HG02610 (cell line): Measurements from ENCODE around the gene CNTN1.

Source experiments
- ATAC-seq: cut with Tn5 transposase; IDR thresholded peaks from one replicate; pipeline ENCODE4 v1.9.1; 2021; ENCODE audit warnings: mild to moderate bottlenecking, moderate library complexity; ENCODE audit not compliant: unreplicated experiment

The CNTN1 gene

DNA sequence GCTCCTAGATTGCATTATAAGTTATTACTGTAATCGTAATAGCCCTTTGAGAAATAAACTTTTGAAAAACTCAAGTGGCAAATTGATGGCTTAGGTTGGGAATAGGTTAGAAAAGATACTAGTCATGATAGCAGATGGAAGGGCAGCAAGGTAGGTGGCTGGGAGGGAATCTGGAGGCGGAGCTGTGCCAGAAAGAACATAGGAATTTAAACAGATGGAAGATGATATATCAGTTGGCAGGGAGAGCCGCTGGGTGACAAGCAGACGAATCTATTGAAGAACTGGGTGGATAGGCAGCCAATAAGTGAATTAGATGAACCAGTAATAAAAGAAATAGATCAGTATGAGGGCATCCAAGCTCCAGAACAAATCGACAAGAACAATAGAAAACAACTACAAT lies 142.1 kb downstream of the CNTN1 start:
- no peak for ATAC-seq

DNA sequence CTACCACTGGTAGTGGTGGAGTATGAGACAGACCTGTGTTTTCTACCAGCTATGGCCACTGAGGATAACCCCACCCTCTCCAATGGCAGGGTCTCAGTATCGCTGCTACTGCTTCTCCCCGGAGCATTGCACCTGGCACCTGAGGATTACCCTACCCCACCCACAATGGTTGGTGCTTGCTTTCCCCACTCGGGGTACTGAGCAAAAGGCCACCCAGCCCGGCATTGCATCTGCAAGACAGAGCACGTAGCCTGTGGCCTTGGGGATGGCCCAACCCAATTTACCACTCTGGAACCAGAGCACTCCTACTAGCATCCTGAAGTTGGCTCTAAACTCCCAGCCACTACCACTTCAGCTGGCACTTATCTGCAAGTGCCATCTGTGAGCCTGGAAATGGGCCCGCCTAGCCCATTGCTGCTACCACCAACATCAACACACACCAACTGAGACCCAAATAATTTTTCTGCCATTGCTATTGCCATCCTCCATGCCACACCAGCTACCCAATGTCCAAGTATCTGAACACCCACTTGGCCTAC lies 145.7 kb downstream of the CNTN1 start:
- no peak for ATAC-seq

DNA sequence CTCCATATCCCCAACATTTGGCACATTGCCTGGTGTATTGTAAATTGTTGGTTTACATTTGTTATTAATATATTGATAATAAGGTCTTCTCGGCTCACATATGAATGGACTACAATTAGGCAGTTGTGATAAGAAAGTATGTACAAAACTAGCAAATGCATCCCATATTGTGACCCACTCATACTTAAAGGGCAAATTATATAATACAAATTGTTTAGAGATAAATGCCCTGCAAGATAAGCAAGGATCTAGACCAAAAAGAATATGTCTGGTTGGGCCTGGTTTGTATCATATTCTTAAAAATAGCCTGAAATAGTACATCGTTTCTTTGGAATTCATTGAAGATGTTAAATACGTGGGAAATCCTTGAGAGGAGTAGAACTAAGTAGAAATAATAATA lies 151.3 kb downstream of the CNTN1 start:
- ATAC-seq: no peak

DNA sequence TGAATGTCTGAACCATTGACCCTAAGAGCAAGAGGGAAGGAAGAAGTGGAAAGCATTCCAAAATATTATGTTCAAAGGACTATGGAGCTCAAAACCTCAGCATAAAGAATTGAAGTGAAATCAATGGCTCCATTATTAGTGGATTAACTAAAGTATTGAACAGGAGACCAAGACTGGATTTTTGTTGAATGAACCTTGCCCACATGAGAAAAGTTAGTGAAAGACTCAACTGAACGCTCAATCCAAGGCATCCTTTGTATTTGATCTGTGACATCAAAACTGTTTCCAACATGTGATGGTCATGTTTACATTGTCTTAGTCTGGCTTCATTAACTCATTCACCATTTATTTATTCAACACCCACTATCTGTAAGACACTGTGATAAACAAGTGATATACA lies 161.0 kb downstream of the CNTN1 start:
- ATAC-seq: no peak

DNA sequence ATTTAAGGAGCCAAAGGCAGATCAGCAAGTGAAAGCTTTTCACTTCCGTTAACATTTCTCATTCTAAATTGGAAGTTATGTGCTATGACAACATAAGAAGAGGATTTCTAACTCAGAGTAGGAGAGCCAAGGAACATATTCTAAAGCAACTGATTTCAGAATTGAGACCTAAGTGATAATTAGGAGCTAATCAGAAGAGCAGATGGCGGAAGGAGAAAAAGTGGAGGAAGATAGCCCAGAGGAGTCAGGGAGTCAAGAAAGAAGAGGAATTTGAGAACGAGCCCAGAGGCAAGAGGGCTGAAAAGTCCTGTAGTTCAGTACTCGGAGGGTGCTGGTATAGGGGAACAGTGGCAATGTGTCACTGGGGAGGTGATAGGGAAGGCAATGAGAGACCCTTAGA lies 162.4 kb downstream of the CNTN1 start:
- ATAC-seq: no peak

DNA sequence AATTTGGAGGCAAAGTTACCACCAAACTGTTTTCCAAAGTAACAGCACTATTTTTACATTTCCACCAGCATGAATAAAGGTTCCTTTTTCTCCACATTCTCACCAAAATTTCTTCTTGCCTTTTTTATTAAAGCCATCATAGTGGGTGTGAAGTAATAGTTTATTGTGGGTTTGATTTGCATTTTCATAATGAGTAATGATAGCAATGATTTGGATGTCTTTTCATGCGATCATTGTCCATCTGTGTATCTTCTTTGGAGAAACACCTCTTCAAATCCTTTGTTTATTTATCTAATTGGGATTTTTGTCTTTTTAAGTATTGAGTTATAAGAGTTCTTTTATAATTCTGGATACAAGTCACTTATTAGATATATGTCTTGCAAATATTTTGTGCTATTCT lies 172.7 kb downstream of the CNTN1 start:
- ATAC-seq: no peak

DNA sequence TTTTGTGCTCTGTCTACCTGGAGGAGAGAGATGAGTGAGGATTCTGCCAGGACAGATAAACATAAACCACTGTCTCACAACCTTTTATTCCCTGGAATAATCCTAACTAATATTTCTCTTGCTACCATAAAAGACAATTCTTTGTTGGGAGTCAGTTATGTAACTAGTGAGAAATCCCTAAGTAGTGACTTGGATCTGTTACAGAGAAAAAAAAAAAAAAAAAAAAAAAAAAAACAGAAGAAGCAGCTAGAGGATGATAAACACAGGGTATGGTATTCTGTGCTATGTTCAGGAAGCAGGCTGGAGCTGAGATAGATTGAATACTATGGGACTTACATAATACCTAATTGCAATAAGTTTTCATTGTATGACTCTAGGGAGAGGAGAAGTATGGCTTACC lies 178.7 kb downstream of the CNTN1 start:
- no peak for ATAC-seq

DNA sequence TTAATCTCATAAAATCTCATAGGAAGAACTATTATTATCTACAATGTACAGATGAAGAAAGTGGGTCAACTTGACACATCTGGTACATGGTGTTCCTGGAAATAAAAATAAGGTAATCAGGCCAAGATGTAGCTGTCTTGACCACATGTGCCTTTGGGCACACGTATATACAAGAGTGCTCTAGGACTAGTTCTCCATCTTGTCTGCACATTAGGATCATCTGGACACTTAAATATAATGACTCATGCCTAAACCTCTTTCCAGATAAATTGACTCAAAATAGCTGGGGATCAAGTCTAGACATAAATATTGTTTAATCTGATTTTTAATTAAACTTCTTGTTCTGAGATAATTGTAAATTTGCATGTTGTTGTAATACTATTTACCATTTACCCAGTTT lies 182.6 kb downstream of the CNTN1 start:
- no peak for ATAC-seq

DNA sequence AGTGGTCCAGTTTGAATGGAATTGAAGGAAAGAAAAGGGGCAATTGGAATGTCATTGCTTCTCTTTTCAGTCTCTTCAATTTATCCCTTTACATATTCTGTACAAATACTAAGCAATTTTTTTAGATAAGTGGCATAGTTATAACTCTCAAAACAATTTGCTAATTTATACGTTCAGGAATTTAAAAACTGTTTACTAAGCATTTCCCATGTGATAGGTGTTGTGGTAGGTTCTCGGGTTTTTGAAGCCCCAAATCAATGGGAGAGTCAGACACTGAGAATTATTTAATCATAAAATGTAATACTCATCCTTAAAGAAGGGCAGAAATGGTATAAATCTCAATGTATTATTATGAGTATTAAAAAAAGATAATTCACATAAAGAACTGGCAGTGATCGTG lies 197.1 kb downstream of the CNTN1 start:
- ATAC-seq: no peak

DNA sequence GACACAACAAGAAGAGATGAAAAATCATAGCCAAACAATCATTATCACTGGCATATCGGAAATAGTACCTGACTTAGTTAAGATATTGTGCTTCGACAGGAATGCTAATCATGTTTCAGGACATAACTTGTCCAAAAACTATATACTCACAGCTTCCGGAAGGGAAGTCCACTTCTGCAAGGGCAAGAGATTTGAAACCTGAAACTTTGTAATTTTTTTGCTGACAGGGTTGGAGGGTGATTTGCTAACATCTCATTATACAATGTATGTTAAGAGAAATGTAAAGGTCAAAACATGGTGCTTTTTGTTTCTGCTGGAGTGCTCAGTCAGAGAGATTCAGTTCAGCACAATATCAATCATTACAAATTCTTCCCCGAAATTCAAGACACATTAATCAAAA lies 200.3 kb downstream of the CNTN1 start:
- ATAC-seq: no peak

DNA sequence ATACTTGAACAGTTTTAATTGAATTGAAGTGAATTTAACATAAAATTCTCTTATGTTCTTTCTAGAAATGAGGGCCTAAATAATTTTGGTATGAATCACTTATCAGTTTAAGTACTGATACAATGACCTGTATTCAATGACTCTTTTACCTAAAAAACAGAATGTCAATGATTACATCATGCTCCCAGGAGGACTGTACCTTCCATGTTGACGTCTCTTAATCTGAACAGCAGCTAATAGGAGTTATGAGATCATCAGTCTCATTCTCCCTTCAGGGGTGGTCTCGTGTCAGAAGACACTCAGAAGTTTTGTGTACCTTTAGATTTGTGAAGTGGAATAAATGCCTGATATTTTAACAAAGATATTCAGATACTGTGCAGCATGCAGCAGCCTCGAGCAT lies 206.3 kb downstream of the CNTN1 start:
- ATAC-seq: no peak

DNA sequence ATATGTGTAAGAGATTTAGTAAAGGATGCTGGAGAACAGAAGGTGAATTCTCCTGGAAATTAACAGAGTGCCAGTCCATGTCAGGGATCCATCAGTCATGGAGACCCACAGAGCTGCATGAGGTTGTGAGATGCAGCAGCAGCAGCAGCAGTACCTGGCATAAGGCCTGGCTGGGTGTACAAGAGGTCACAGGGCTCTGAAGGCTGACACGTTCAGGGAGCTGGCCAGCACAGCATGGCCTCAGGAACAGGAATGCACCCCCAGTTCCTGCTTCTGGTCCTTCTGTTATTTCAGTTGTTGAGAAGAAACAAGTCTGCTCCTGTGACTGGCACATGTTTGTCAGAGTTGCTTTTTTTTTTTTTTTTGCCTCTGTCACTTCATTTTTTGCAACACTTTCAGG lies 210.8 kb downstream of the CNTN1 start:
- no peak for ATAC-seq

DNA sequence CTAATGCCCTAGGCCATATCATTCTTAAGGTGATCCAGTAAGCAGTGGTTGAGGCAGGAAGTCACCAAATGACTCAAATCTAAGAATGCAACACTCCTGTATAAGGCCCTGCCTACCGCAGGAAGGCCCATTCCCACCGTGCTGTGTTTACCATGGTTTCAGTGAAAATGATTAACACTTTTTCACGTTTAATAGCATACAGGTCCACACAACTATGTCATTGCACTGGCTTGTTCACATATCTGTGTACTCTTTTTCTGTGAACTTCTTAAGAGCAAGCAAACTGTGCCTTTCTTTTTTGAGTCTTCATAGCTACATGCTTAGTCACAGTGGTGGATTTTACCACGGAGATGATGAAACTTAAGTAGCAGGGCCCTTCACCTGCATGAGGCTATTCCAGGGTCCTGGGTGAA lies 214.9 kb downstream of the CNTN1 start:
- ATAC-seq: peak; percentile 99

DNA sequence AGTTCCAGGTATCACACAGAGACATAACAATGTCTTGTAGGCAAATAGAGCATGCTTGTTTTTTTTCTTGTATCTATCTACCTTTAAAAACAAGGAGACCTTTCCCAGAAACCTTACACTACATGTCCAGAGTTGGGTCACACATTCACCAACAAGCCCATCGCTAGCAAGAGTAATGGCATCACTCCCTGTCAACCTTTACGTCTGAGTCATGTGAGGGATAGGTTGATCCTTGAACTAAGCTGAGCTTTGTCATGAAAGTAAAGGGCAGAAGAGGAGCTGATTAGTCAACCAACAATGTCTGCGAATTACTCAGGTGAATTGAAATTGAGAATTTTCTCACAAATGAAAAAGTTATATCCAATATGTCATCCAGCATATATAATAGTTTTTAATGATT lies 219.4 kb downstream of the CNTN1 start:
- no peak for ATAC-seq

DNA sequence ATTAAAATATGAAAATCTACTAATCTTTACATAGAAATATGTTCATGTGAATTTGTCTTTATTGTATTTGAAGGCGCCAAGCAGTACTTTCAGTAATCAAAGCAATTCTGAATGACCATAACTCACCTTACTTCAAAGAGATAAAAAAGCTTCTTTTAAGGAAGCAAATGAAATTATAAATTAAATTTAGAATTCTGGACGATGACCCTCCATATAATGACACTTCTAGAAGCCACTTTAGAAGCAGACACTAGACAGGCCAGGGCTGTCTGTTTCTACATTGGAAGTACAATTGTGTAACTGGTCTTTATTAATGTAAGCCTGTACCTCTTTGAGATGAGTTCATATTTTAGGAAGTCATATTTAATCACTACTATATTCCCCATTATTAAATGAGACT lies 222.9 kb downstream of the CNTN1 start:
- no peak for ATAC-seq

DNA sequence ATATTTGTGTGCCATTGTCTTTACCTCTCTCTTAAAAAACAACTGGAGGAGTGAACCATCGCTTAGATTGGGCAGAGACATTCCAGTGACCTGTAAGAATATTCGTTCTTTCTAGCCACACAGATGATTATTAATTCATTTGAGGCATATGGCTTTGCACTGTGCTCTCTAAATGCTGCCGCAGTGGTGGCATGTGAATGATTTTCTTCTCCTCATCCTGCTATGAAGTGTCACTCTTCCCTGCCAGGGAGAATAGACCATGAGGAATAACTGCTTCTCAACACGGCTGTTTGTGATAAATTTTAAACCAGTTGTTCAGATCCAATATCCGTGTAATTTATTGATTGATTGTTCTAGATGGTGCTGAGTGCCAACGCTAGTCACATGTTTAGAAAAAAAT lies 225.3 kb downstream of the CNTN1 start:
- ATAC-seq: no peak

DNA sequence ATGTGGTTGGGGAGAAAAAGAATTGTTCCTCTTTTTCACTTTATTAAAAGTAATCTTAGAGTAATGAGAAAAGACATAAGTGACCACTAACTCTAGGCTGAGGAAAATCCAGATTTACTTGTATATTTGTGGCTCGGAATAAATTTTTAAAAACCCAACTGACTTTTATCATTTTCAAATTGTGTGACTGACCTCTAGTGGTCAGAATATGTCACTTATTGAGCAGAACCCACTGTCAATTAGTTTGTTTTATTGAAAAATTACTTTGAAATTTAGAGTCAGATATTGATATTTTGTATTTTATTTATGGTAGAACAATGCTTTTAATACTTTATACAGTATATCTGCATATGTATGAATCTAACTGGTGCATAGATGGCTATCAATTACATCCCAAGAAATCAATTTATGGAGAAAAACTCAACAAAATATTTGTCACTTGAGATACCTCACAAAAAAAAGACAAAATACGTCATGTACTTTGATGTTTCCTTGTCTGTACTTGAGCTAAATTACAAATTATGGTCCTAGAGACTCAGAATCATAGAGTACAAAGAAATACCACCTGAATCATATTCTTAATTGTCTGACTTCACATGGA lies 229.4 kb downstream of the CNTN1 start:
- ATAC-seq: no peak

DNA sequence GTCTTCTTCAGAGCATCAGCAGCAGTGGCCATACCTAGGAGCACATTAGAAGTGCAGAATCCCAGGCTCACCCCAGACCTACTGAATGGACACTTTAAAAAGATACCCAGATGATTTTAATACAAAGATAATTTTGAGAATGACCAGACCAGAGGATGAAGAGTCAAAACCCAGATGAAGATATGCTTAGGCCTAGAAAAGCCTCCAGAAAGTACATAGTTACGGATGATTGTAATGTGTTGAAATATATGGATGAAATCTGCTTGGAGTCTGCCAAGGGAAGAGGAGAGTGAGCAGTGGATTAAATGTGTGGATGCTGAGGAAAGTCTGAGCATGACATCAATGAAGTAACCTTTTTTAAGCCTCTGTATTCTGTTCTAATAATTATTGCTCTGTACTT lies 245.7 kb downstream of the CNTN1 start:
- no peak for ATAC-seq

DNA sequence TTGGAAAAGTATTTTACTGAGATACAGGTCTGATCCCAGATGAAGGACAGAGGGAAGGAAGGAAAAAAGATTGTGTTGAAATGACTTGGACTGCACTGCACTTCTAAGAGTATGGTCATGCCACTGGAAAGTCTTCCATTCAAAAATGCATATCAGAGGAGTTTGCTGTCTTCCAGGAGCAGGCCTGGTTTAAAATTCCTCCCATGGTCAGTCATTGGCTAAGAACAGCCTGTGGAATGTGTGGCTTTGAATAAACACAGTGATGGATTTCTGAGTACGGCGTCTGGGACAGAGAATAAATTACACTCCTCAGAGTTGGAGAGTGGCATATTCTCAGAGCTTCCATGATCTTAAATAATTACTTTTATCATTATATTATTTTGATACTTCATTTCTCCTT lies 250.1 kb downstream of the CNTN1 start:
- no peak for ATAC-seq

DNA sequence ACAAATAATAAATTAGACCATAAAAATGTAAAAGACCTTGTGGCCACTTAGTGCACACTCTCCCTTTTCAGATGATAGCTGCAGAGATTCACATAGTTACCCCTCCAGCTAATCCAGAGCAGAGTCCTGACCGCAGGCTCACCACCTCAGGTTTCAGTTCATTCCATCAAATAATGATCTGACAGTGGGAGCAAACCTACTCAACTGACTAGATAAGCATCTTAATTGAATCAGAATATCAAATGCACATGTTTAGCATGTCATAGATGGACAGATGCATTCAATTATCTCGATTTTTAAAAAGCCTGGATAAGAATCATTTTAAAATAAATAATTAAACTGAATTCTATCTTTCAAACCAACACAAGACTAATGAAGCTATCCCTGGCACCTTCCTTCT lies 253.5 kb downstream of the CNTN1 start:
- ATAC-seq: no peak

DNA sequence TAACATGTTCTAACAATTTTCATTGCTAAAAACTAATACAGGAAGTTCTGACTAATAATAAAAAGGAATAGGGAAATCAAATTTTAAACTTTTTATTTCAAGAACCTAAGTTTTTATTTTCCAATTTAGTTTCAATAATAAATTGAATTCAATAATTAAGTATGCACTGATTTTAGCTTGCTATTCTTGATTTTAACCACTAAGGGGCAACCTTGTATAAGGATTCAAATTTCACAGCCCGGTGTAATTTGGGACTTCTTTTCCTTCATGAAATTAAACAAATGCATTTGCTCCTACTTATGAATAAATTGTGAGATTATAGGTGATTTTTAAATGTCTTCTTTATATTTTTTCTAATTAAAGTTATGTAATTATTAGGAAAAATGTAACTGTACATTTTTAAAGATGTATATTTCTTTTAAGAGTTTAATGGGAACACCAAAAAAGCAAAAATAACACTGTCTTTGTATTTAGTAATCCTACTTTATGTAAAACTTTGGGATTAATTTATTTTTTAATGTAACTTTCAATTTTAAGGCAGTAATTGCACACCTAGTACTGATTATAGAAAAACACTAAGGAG lies 254.5 kb downstream of the CNTN1 start:
- no peak for ATAC-seq

DNA sequence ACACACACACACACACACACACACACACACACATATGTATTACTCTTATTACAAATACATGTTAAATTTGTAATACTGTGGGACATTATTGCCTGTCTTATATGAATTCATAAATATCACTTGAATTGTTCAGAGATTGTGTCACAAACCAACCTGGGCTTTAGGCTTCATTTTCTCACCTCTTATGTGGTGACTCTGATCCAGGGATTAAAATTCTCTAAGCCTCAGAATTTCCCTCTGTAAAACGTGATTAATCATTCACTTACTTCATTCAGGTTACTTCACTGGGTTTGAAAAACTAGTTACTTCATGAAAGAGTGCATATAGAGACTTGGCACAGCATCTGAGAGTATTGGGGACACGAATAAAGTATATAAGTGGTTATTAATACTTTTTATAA lies 255.6 kb downstream of the CNTN1 start:
- no peak for ATAC-seq

DNA sequence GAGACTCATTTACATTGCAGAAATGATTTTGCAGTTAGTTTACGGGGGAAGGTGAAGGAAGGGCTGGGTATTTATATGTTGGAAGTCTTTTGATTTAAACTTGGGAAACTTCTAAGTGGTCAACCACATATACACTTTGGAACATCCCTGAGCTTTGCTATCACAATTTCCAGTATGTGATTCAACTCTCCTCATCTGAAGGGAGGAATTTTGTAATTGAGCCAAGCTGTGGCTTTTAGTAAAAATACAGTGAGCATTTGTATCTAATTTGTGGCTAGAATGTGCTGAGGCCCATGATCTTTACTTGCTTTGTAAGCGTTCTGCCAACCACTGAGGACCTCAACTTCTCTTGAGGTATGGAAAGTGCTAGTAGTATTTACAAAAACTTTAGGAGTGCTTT lies 260.8 kb downstream of the CNTN1 start:
- ATAC-seq: no peak
